Natural killer cell (primary cell): ENCODE measurements around the gene LGR6. TPM values are rescaled to one million over a fixed set of nuclear protein-coding genes. Genes with fewer than 3 reads are reported as not detected.

Experiments
- ATAC-seq, 3 donors: fragments of 150-1000 bp in 2 of 3; fragments of 200-7000 bp in 1 of 3; cut with Tn5 transposase; 1 replicate in 1 of 3; 2 replicates in 2 of 3; pipeline ENCODE4 v1.10.0; 2021; ENCODE audit warnings: mild to moderate bottlenecking in 2 of 3, moderate library complexity in 2 of 3
- DNase-seq, 2 donors: peaks; one replicate each; pipeline versions ENCODE4 v3.0.0 to v3.0.0-alpha.2; 2013 to 2021; ENCODE audit warnings: mixed read lengths in 1 of 2
- H3K27ac ChIP-seq: one replicate; pipeline ENCODE4 v1.5.1; 2013; ENCODE audit warnings: mild to moderate bottlenecking, low read length
- H3K27me3 ChIP-seq: one replicate; pipeline ENCODE4 v1.6.1; 2013; ENCODE audit warnings: low read length; ENCODE audit not compliant: control insufficient read depth, insufficient read depth
- H3K36me3 ChIP-seq: one replicate; pipeline ENCODE4 v1.6.1; 2013; ENCODE audit warnings: low read length; ENCODE audit not compliant: control insufficient read depth, insufficient read depth
- H3K4me1 ChIP-seq: one replicate; pipeline ENCODE4 v1.6.1; 2013; ENCODE audit warnings: low read length; ENCODE audit not compliant: control insufficient read depth, insufficient read depth
- H3K4me3 ChIP-seq: one replicate; pipeline ENCODE4 v1.5.1; 2013; ENCODE audit warnings: low read length
- H3K9me3 ChIP-seq: one replicate; pipeline ENCODE4 v1.6.1; 2013; ENCODE audit warnings: low read length; ENCODE audit not compliant: control insufficient read depth, insufficient read depth
- H3K27ac Mint-ChIP-seq, 2 donors: one replicate each; pipeline ENCODE4 v1.8.0; 2022; ENCODE audit warnings: mild to moderate bottlenecking in 2 of 2, mixed read lengths in 2 of 2, moderate library complexity in 1 of 2
- H3K27me3 Mint-ChIP-seq, 2 donors: one replicate each; pipeline ENCODE4 v1.8.0; 2022; ENCODE audit warnings: low read depth in 2 of 2, mixed read lengths in 2 of 2
- H3K36me3 Mint-ChIP-seq: one replicate; pipeline ENCODE4 v1.8.0; 2022; ENCODE audit warnings: mixed read lengths
- H3K4me1 Mint-ChIP-seq, 2 donors: one replicate each; pipeline ENCODE4 v1.8.0; 2022; ENCODE audit warnings: mixed read lengths in 2 of 2
- H3K4me3 Mint-ChIP-seq: one replicate; pipeline ENCODE4 v1.8.0; 2022; ENCODE audit warnings: mild to moderate bottlenecking, moderate library complexity, mixed read lengths
- H3K9me3 Mint-ChIP-seq, 2 donors: one replicate each; pipeline ENCODE4 v1.8.0; 2022; ENCODE audit warnings: mixed read lengths in 2 of 2
- WGBS: methylation state at CpG from one replicate; pipeline ENCODE4 v1.1.7; 2013; ENCODE audit warnings: missing lambda C conversion rate; ENCODE audit not compliant: insufficient coverage; 5-methylcytosine and 5-hydroxymethylcytosine counted together
- intact Hi-C: fragments of 100-400 bp; cut with micrococcal nuclease; formaldehyde crosslinking; loops from one replicate; pipeline ENCODE4 v1.14.2; 2022
- total RNA-seq, 4 donors: library from RNA; stranded (reverse); fragments of 120-200 nt in 1 of 4; gene quantifications; one replicate each; pipeline versions ENCODE4 v1.2.3 to v1.2.4, GENCODE V29; 2013 to 2022
- TF ChIP-seq, protein P1 (sequence below): fragments of 200-600 bp; IDR thresholded peaks from one replicate; pipeline ENCODE4 v1.8.0; 2022; ENCODE audit warnings: antibody characterized with exemption

Gene LGR6
- total RNA-seq, 3 donors from 2014 or later (not counting 1 experiment from before 2014, with no cell fraction given), result 58.3 to 65.2 (median 60.9) TPM

DNA sequence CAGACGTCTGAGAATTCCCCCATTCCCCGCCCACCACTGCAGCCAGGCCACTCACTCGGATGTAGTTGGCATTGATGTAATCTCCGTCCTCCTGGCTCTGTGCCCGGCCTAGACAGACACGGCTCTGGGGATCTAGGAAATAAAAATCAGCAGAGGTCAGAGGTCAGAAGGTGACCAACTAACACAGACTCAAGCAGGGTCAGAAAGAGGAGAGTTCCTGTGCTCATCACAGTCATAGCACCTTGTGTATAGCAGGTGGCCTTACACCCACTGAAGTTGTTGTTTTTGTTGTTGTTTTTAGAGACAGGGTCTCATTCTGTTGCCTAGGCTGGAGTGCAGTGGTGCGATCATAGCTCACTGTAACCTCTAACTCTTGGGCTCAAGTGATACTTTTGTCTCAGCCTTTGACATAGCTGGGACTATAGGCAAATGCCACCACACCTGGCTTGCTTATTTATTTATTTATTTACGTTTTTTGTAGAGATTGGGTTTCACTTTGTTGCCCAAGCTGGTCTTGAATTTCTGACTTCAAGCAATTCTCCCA is 38.0 kb upstream of the LGR6 start:
- no peaks in the 10 kb centered on the region for H3K9me3 ChIP-seq
- H3K36me3 ChIP-seq, result peaks cover 70% of the 10 kb centered on the region
- Mint-ChIP-seq H3K9me3 (no peaks in the 10 kb centered on the region), H3K27me3 (no peaks in the 10 kb centered on the region), H3K4me3 (peak overlapping the region; percentile 1), H3K27ac (peak overlapping the region; percentile 15 to 51), H3K4me1 (peaks cover 54 to 56% of the 10 kb centered on the region in 2 donors), H3K36me3 (peaks cover 18% of the 10 kb centered on the region)
- peaks cover 51% of the 10 kb centered on the region for H3K4me1 ChIP-seq
- H3K4me3 ChIP-seq, result no peak overlapping the region
- ATAC-seq (no peak), DNase-seq (peak in 1 of 2 donors; percentile 42)
- no peak overlapping the region for H3K27ac ChIP-seq
- WGBS, result 80% methylated on average over 8 of the region's 8 CpGs
- TF ChIP-seq, protein P1, sequence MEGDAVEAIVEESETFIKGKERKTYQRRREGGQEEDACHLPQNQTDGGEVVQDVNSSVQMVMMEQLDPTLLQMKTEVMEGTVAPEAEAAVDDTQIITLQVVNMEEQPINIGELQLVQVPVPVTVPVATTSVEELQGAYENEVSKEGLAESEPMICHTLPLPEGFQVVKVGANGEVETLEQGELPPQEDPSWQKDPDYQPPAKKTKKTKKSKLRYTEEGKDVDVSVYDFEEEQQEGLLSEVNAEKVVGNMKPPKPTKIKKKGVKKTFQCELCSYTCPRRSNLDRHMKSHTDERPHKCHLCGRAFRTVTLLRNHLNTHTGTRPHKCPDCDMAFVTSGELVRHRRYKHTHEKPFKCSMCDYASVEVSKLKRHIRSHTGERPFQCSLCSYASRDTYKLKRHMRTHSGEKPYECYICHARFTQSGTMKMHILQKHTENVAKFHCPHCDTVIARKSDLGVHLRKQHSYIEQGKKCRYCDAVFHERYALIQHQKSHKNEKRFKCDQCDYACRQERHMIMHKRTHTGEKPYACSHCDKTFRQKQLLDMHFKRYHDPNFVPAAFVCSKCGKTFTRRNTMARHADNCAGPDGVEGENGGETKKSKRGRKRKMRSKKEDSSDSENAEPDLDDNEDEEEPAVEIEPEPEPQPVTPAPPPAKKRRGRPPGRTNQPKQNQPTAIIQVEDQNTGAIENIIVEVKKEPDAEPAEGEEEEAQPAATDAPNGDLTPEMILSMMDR, result no peak
- intact Hi-C loops, result no loop called here
- no peaks in the 10 kb centered on the region for H3K27me3 ChIP-seq

DNA sequence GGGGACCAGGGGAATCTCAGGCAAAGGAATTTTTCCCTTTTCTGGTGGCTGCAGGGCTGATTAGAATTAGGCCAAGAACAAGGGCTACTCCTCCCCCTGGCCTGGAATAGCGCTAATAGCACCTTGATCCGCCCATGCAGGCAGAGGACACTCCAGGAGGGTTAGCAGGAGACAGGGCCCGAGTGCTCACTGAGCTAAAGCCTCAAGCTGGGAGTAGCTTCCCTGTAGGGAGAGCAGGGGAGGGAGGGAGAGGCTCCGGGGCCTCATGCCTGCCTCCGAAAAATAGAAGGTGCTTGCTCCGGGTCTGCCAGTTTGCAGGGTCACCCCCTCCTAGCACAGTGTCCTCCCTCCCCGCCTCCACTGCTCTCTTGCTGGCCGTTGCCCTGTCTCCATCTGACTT is 37.0 kb upstream of the LGR6 start:
- DNase-seq (no peak), ATAC-seq (no peak)
- Mint-ChIP-seq H3K4me1 (peaks cover 56% of the 10 kb centered on the region in 2 donors), H3K9me3 (no peaks in the 10 kb centered on the region), H3K27ac (peak overlapping the region in 1 of 2 donors; percentile 51), H3K36me3 (peaks cover 8% of the 10 kb centered on the region), H3K27me3 (no peaks in the 10 kb centered on the region), H3K4me3 (no peak overlapping the region)
- Histone ChIP-seq H3K9me3 (no peaks in the 10 kb centered on the region), H3K36me3 (peaks cover 60% of the 10 kb centered on the region), H3K27ac (no peak overlapping the region), H3K4me1 (peaks cover 61% of the 10 kb centered on the region), H3K4me3 (no peak overlapping the region), H3K27me3 (no peaks in the 10 kb centered on the region)
- intact Hi-C loops, result no loop called here
- TF ChIP-seq, protein P1, result no peak
- WGBS, result 90% methylated on average over 8 of the region's 8 CpGs

DNA sequence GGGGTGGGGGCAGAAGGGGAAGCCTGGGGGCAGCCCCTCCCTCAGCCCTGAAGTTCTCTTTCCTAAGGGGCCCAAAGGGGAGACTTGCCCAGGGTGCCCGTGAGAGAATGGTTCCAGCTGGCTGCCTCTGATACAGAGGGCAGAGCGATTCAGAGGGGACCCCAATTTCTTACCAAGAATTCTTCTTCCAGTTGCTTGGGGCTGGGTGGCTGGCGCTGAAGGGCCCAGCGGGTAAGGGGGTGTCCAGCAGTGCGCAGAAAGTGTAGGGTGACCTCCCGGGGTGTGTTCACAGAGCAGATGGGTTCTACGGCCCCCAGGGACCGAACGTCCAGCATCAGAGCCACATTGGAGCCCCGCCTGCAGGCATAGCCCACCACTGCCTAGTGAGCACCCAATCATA is 35.7 kb upstream of the LGR6 start:
- H3K4me1 ChIP-seq, result peaks cover 75% of the 10 kb centered on the region
- Mint-ChIP-seq H3K4me3 (peak overlapping the region; percentile 98), H3K27me3 (no peaks in the 10 kb centered on the region), H3K27ac (peak overlapping the region; percentile 95 to 100), H3K4me1 (peaks cover 65 to 68% of the 10 kb centered on the region in 2 donors), H3K9me3 (no peaks in the 10 kb centered on the region), H3K36me3 (peaks cover 8% of the 10 kb centered on the region)
- no peak for ATAC-seq
- DNase-seq, result no peak
- no peak overlapping the region for H3K27ac ChIP-seq
- H3K4me3 ChIP-seq, result no peak overlapping the region
- intact Hi-C loops, result no loop called here
- H3K9me3 ChIP-seq, result no peaks in the 10 kb centered on the region
- peaks cover 47% of the 10 kb centered on the region for H3K36me3 ChIP-seq
- TF ChIP-seq, protein P1, result no peak
- no peaks in the 10 kb centered on the region for H3K27me3 ChIP-seq
- WGBS, result 89% methylated on average over 10 of the region's 10 CpGs
